IMR-90 (cell line): ENCODE data around the gene SNX5. TPM values are rescaled to one million over a fixed set of nuclear protein-coding genes. Genes with fewer than 3 reads are reported as not detected.

Source experiments
- ATAC-seq: fragments of 200-7000 bp; cut with Tn5 transposase; 2 replicates; pipeline ENCODE4 v1.9.1; 2020; ENCODE audit warnings: low read depth, mild to moderate bottlenecking, moderate library complexity
- BruUV-seq: library from RNA; stranded (reverse); fragments of 400-500 nt; replicated peaks from 2 replicates; lab custom pipeline; 2021; lab: Mats Ljungman, UMichigan
- CTCF ChIA-PET: fragments of 300-600 bp; formaldehyde crosslinking; extraction: SDS; loops from one replicate; lab custom pipeline; 2021; ENCODE audit warnings: antibody characterized with exemption; lab: Yijun Ruan, JAX
- POLR2A ChIA-PET: fragments of 300-600 bp; sonication (Branson Sonifier 250); formaldehyde crosslinking; loops from one replicate; lab custom pipeline; 2022; ENCODE audit warnings: antibody characterized with exemption; ENCODE audit not compliant: unreplicated experiment; lab: Charles Lee
- DNase-seq: peaks from one replicate; pipeline ENCODE4 v3.0.0; 2013
- H2AFZ ChIP-seq: replicated peaks from 2 replicates; pipeline ENCODE3; 2013; ENCODE audit warnings: low read length, mild to moderate bottlenecking; ENCODE audit not compliant: poor library complexity
- H2AK5ac ChIP-seq: 2 replicates; pipeline ENCODE4 v1.6.1; 2013; ENCODE audit warnings: low read depth, low read length, inconsistent platforms
- H2AK9ac ChIP-seq: replicated peaks from 2 replicates; pipeline ENCODE3; 2013; ENCODE audit warnings: mild to moderate bottlenecking, low read depth, low read length, moderate library complexity; ENCODE audit not compliant: poor library complexity
- H2BK120ac ChIP-seq: 2 replicates; pipeline ENCODE4 v1.6.1; 2013; ENCODE audit warnings: low read depth, low read length, inconsistent platforms
- H2BK15ac ChIP-seq: 3 replicates; pipeline ENCODE4 v1.6.1; 2013; ENCODE audit warnings: low read depth, low read length, inconsistent platforms
- H2BK20ac ChIP-seq: 2 replicates; pipeline ENCODE4 v1.6.1; 2013; ENCODE audit warnings: low read depth, mild to moderate bottlenecking, inconsistent platforms, low read length, moderate library complexity
- H2BK5ac ChIP-seq: 2 replicates; pipeline ENCODE4 v1.6.1; 2013; ENCODE audit warnings: mild to moderate bottlenecking, low read depth, low read length, inconsistent platforms; ENCODE audit not compliant: poor library complexity, severe bottlenecking
- H3K14ac ChIP-seq: replicated peaks from 2 replicates; pipeline ENCODE4 v1.6.1; 2013; ENCODE audit warnings: low read depth, low read length, inconsistent platforms
- H3K18ac ChIP-seq: 2 replicates; pipeline ENCODE4 v1.6.1; 2013; ENCODE audit warnings: low read depth, low read length, control low read depth
- H3K23ac ChIP-seq: 2 replicates; pipeline ENCODE4 v1.6.1; 2013; ENCODE audit warnings: low read depth, low read length, inconsistent platforms
- H3K27ac ChIP-seq: 2 replicates; pipeline ENCODE4 v1.5.1; 2013; ENCODE audit warnings: mild to moderate bottlenecking, control low read depth, low read length; ENCODE audit not compliant: insufficient read depth
- H3K27me3 ChIP-seq: 2 replicates; pipeline ENCODE4 v1.6.1; 2013; ENCODE audit warnings: low read length; ENCODE audit not compliant: control insufficient read depth, insufficient read depth
- H3K36me3 ChIP-seq: 2 replicates; pipeline ENCODE4 v1.6.1; 2013; ENCODE audit warnings: low read length, mixed read lengths; ENCODE audit not compliant: control insufficient read depth, insufficient read depth
- H3K4ac ChIP-seq: 2 replicates; pipeline ENCODE4 v1.6.1; 2013; ENCODE audit warnings: low read depth, low read length, inconsistent platforms
- H3K4me1 ChIP-seq: 2 replicates; pipeline ENCODE4 v1.6.1; 2013; ENCODE audit warnings: low read length, mixed read lengths; ENCODE audit not compliant: control insufficient read depth, insufficient read depth
- H3K4me2 ChIP-seq: 2 replicates; pipeline ENCODE4 v1.6.1; 2013; ENCODE audit warnings: low read depth, mild to moderate bottlenecking, control low read depth, low read length, moderate library complexity
- H3K4me3 ChIP-seq: 2 replicates; pipeline ENCODE4 v1.5.1; 2013; ENCODE audit warnings: low read depth, mild to moderate bottlenecking, control low read depth, low read length, moderate library complexity; ENCODE audit not compliant: insufficient read depth
- H3K56ac ChIP-seq: 2 replicates; pipeline ENCODE4 v1.6.1; 2013; ENCODE audit warnings: low read length, inconsistent platforms; ENCODE audit not compliant: insufficient read depth; ENCODE audit errors: extremely low read depth
- H3K79me1 ChIP-seq, 2 experiments: 2 replicates each; pipeline ENCODE4 v1.6.1; 2013; ENCODE audit warnings: low read length in 2 of 2, inconsistent platforms in 1 of 2, low read depth in 1 of 2
- H3K9ac ChIP-seq: 2 replicates; pipeline ENCODE4 v1.6.1; 2013; ENCODE audit warnings: low read depth, low read length, control low read depth
- H3K9me1 ChIP-seq: 2 replicates; pipeline ENCODE4 v1.6.1; 2013; ENCODE audit warnings: low read length, inconsistent platforms; ENCODE audit not compliant: insufficient read depth
- H3K9me3 ChIP-seq: 2 replicates; pipeline ENCODE4 v1.6.1; 2013; ENCODE audit warnings: low read length; ENCODE audit not compliant: control insufficient read depth, insufficient read depth
- H4K20me1 ChIP-seq: 2 replicates; pipeline ENCODE4 v1.6.1; 2013; ENCODE audit warnings: low read length, inconsistent platforms; ENCODE audit not compliant: insufficient read depth
- H4K5ac ChIP-seq: 2 replicates; pipeline ENCODE4 v1.6.1; 2013; ENCODE audit warnings: mild to moderate bottlenecking, low read depth, low read length, control low read depth
- H4K8ac ChIP-seq, 2 experiments: 2 replicates each; pipeline ENCODE4 v1.6.1; 2013; ENCODE audit warnings: low read depth in 2 of 2, low read length in 2 of 2, control low read depth in 1 of 2, inconsistent platforms in 1 of 2
- H4K91ac ChIP-seq: 2 replicates; pipeline ENCODE4 v1.6.1; 2013; ENCODE audit warnings: low read depth, low read length, inconsistent platforms; ENCODE audit not compliant: insufficient read depth
- BHLHE40 ChIP-seq: fragments of 150-350 bp; IDR thresholded peaks from 2 replicates; pipeline ENCODE4 v1.6.1; 2016; ENCODE audit warnings: mild to moderate bottlenecking, low read depth, low read length
- CEBPB ChIP-seq: IDR thresholded peaks from 2 replicates; pipeline ENCODE4 v1.6.1; 2012; ENCODE audit warnings: low read depth, low read length, improper control_type of control experiment
- FOS ChIP-seq: fragments of 150-350 bp; IDR thresholded peaks from 2 replicates; pipeline ENCODE4 v1.6.1; 2016; ENCODE audit warnings: low read depth, low read length
- MXI1 ChIP-seq: IDR thresholded peaks from 2 replicates; pipeline ENCODE4 v1.6.1; 2012; ENCODE audit warnings: low read depth, mild to moderate bottlenecking, low read length, moderate library complexity, borderline replicate concordance
- RAD21 ChIP-seq: IDR thresholded peaks from 2 replicates; pipeline ENCODE4 v1.6.1; 2012; ENCODE audit warnings: low read length, improper control_type of control experiment
- SMC3 ChIP-seq: fragments of 150-350 bp; IDR thresholded peaks from 2 replicates; pipeline ENCODE4 v1.6.1; 2016; ENCODE audit warnings: low read depth, mild to moderate bottlenecking, antibody characterized with exemption, low read length, moderate library complexity
- WGBS, 2 experiments: methylation state at CpG; one replicate each; pipeline versions ENCODE4 v1.1.5 to v1.1.7; 2013; ENCODE audit warnings: missing lambda C conversion rate in 2 of 2; ENCODE audit not compliant: insufficient read length in 1 of 2; ENCODE audit errors: extremely low coverage in 2 of 2; 5-methylcytosine and 5-hydroxymethylcytosine counted together
- dilution Hi-C: fragments of 300-500 bp; cut with HindIII; formaldehyde crosslinking; loops from one replicate; pipeline ENCODE4 v1.14.3; 2018; ENCODE audit warnings: low sequenced_read_pairs; ENCODE audit not compliant: unreplicated experiment
- in situ Hi-C: fragments of 300-500 bp; cut with MboI; formaldehyde crosslinking; loops from 3 replicates; pipeline ENCODE4 v1.14.3; 2019; ENCODE audit warnings: low sequenced_read_pairs, inconsistent platforms, mixed read lengths
- intact Hi-C: fragments of 100-400 bp; cut with micrococcal nuclease; formaldehyde crosslinking; loops from 2 replicates; pipeline ENCODE4 v1.10.0; 2022
- polyA plus RNA-seq, 3 experiments: library from polyadenylated mRNA; depleted of rRNA; stranded (reverse); fragments of >200 nt; gene quantifications; 2 replicates each; pipeline ENCODE4 v1.2.3, GENCODE V29; 2012; ENCODE audit warnings: low replicate concordance in 1 of 3
- total RNA-seq: library from RNA; depleted of rRNA; stranded (reverse); fragments of >200 nt; gene quantifications from 2 replicates; pipeline ENCODE4 v1.2.3, GENCODE V29; 2012
- TF ChIP-seq, protein P1 (sequence below): fragments of 150-350 bp; IDR thresholded peaks from 2 replicates; pipeline ENCODE4 v1.6.1; 2017; ENCODE audit warnings: mild to moderate bottlenecking, antibody characterized with exemption, low read length, low read depth

SNX5 gene
- total and polyA plus RNA-seq, 2 of the 4 experiments (the other 2 are of a cell fraction), result 65.4 to 92.8 TPM

DNA sequence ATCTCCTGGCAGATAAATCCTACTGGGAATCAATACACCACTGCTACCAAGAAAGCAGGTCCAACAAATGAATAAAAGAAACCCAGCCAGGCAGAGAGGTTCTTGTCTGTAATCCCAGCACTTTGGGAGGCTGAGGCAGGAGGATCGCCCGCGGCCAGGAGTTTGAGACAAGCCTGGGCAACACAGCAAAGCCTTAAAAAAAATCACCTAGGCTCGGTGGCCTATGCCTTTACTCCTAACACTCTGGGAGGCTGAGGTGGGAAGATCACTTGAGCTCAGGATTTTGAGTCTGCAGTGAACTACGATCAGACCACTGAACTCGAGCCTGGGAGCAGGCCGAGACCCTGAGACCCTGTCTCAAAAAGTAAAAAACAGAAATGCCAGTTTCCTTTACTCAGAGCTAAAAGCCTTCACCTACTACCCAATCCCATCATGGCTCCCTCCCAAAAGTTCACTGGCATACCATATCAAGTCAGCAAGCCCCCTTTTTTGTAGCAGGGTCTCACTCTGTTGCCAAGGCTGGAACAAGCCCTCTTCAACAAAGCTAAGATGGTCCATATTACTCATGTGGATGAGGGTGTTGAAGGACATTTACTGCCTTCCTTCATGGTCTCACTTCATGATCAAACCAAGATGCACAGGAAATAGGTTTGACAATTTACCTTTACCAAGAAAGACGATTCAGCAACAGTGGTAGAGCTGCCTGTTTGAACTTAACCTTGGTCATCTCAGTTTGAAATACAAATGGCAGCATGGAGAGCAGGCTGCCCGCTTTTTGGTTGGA is 5.3 kb downstream of the SNX5 start:
- peaks cover 93% of the 10 kb centered on the region for H4K20me1 ChIP-seq
- H3K27ac ChIP-seq, result peak overlapping the region; percentile 17; the same call in 1 of the 2 replicates
- no peak overlapping the region for H2BK120ac ChIP-seq
- H3K36me3 ChIP-seq, result peaks cover 8% of the 10 kb centered on the region
- H3K9ac ChIP-seq, result no peak overlapping the region
- no peak overlapping the region for H3K56ac ChIP-seq
- H3K4me3 ChIP-seq, result no peak overlapping the region
- no TSS peak for BruUV-seq
- CTCF ChIA-PET, result interaction anchor here (1.0 kb wide), 1 partner anchor 68 kb away, joined by 4 read pairs; no protein-coding TSS in a partner anchor
- H3K14ac ChIP-seq, result no peak overlapping the region
- no peaks in the 10 kb centered on the region for H3K9me3 ChIP-seq
- H2BK20ac ChIP-seq, result no peak overlapping the region
- intact Hi-C loops (no loop called here), in situ Hi-C loops (no loop called here), dilution Hi-C loops (no loop called here)
- no peak overlapping the region for H2BK15ac ChIP-seq
- H4K8ac ChIP-seq, result 0 out of 4 replicates have a peak overlapping the region, but pooled peaks of 1 of the 2 experiments have one; percentile 26
- H3K23ac ChIP-seq, result peak overlapping the region; percentile 21
- no peak overlapping the region for H2AFZ ChIP-seq
- TF ChIP-seq RAD21, result no peak
- no peak for TF ChIP-seq SMC3
- no peak for TF ChIP-seq MXI1
- no peak for TF ChIP-seq FOS
- TF ChIP-seq BHLHE40, result no peak
- TF ChIP-seq, protein P1, sequence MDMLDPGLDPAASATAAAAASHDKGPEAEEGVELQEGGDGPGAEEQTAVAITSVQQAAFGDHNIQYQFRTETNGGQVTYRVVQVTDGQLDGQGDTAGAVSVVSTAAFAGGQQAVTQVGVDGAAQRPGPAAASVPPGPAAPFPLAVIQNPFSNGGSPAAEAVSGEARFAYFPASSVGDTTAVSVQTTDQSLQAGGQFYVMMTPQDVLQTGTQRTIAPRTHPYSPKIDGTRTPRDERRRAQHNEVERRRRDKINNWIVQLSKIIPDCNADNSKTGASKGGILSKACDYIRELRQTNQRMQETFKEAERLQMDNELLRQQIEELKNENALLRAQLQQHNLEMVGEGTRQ, result no peak
- TF ChIP-seq CEBPB, result no peak
- H3K4me1 ChIP-seq, result peaks cover 25% of the 10 kb centered on the region
- H3K79me1 ChIP-seq, result peaks cover 0 to 30% of the 10 kb centered on the region in 2 experiments; a peak in 2 of 4 replicates
- peaks cover 22% of the 10 kb centered on the region for H3K9me1 ChIP-seq
- H2AK9ac ChIP-seq, result no peak overlapping the region
- H3K4me2 ChIP-seq, result no peak overlapping the region
- peak overlapping the region; percentile 9 for H2BK5ac ChIP-seq
- peak overlapping the region; percentile 32; the same call in 1 of the 2 replicates for H3K4ac ChIP-seq
- DNase-seq (no peak), ATAC-seq (no peak)
- H2AK5ac ChIP-seq, result no peak overlapping the region
- no peak overlapping the region for H4K91ac ChIP-seq
- 50% methylated on average over 1 of the region's 9 CpGs; no CpG with 5 or more reads in 1 of the 2 experiments for WGBS, 2 experiments
- H4K5ac ChIP-seq, result no peak overlapping the region; the same call in 1 of the 2 replicates
- H3K27me3 ChIP-seq, result no peaks in the 10 kb centered on the region
- no peak overlapping the region for H3K18ac ChIP-seq
- POLR2A ChIA-PET, result no interaction called here
